Measurements from ENCODE around the gene PRKCD.
"Not testable (repeated sequence)": the region's sequence is repeated elsewhere in the genome, so short reads cannot be mapped to it uniquely, and the experiment has no call there.

The PRKCD gene

GRCh38 chr3:53140847-53141845 is 19.9 kb upstream of the PRKCD start:
- DNase-seq, result no peak

GRCh38 chr3:53142986-53143385 is 18.0 kb upstream of the PRKCD start:
- no peak for DNase-seq

GRCh38 chr3:53144446-53144845 is 16.6 kb upstream of the PRKCD start:
- no peak for DNase-seq

- no peak for DNase-seq
These were observed 15.9 kb upstream of the PRKCD start for GRCh38 chr3:53144862-53145712.

GRCh38 chr3:53145713-53146080 is 15.3 kb upstream of the PRKCD start:
- no peak for DNase-seq

GRCh38 chr3:53146319-53146891 is 14.6 kb upstream of the PRKCD start:
- no peak for DNase-seq

GRCh38 chr3:53147151-53147902 is 13.7 kb upstream of the PRKCD start:
- DNase-seq, result no peak

- no peak for DNase-seq
These were observed 13.1 kb upstream of the PRKCD start for GRCh38 chr3:53147903-53148400.

- no peak for DNase-seq
These were observed 11.9 kb upstream of the PRKCD start for GRCh38 chr3:53149006-53149690.

GRCh38 chr3:53149699-53150098 is 11.3 kb upstream of the PRKCD start:
- no peak for DNase-seq

- no peak for DNase-seq
These were observed 10.5 kb upstream of the PRKCD start for GRCh38 chr3:53150247-53151085.

GRCh38 chr3:53151086-53151438 is 9.9 kb upstream of the PRKCD start:
- DNase-seq, result not testable (repeated sequence)

- no peak for DNase-seq
These were observed 9.5 kb upstream of the PRKCD start for GRCh38 chr3:53151465-53151864.

GRCh38 chr3:53151870-53152660 is 8.9 kb upstream of the PRKCD start:
- no peak for DNase-seq

- no peak for DNase-seq
These were observed 7.7 kb upstream of the PRKCD start for GRCh38 chr3:53153264-53153823.

GRCh38 chr3:53153980-53154379 is 7.0 kb upstream of the PRKCD start:
- DNase-seq, result no peak

- no peak for DNase-seq
These were observed 6.1 kb upstream of the PRKCD start for GRCh38 chr3:53154881-53155285.

GRCh38 chr3:53155760-53156159 is 5.2 kb upstream of the PRKCD start:
- no peak for DNase-seq

- no peak for DNase-seq
These were observed 4.6 kb upstream of the PRKCD start for GRCh38 chr3:53156368-53156834.

Measured in effector CD4-positive, alpha-beta T cell (primary cell).